PC-9 (cell line): ENCODE data around the gene GABRE.

Experiments used
- EZH2 ChIP-seq: fragments of 200-600 bp; sonication (generic); IDR thresholded peaks from 2 replicates; pipeline ENCODE4 v1.8.0; 2017; ENCODE audit warnings: antibody characterized with exemption, low read depth
- TF ChIP-seq, protein P1 (sequence below): fragments of 200-600 bp; sonication (generic); conservative IDR thresholded peaks from 2 replicates; pipeline ENCODE4 v1.6.1; 2017; ENCODE audit warnings: mixed run types, antibody characterized with exemption, mild to moderate bottlenecking, moderate library complexity

- TF ChIP-seq, protein P1, sequence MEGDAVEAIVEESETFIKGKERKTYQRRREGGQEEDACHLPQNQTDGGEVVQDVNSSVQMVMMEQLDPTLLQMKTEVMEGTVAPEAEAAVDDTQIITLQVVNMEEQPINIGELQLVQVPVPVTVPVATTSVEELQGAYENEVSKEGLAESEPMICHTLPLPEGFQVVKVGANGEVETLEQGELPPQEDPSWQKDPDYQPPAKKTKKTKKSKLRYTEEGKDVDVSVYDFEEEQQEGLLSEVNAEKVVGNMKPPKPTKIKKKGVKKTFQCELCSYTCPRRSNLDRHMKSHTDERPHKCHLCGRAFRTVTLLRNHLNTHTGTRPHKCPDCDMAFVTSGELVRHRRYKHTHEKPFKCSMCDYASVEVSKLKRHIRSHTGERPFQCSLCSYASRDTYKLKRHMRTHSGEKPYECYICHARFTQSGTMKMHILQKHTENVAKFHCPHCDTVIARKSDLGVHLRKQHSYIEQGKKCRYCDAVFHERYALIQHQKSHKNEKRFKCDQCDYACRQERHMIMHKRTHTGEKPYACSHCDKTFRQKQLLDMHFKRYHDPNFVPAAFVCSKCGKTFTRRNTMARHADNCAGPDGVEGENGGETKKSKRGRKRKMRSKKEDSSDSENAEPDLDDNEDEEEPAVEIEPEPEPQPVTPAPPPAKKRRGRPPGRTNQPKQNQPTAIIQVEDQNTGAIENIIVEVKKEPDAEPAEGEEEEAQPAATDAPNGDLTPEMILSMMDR: no peak
- TF ChIP-seq EZH2: no peak
These were observed at the start of gene GABRE for GRCh38 chrX:151974336-151975227.
